Measurements from ENCODE around the gene LARP1B.
"Not testable (repeated sequence)": the region's sequence is repeated elsewhere in the genome, so short reads cannot be mapped to it uniquely, and the experiment has no call there.

- TF ChIP-seq POLR2A, CTCF, POLR2AphosphoS5 (IDR thresholded peaks at IDR 0.05): not testable (repeated sequence)
Observed at GRCh38 chr4:128066453-128066820, 5.3 kb downstream of the LARP1B start.
